HepG2 (cell line): ENCODE measurements around the gene F7. TPM values are rescaled to one million over a fixed set of nuclear protein-coding genes. Genes with fewer than 3 reads are reported as not detected.

Source experiments
- ATAC-seq: fragments of 200-7000 bp; cut with Tn5 transposase; 3 replicates; pipeline ENCODE4 v1.9.1; 2020; ENCODE audit warnings: mild to moderate bottlenecking, moderate library complexity
- BruUV-seq: library from RNA; stranded (reverse); fragments of 400-500 nt; replicated peaks from 2 replicates; lab custom pipeline; 2021; lab: Mats Ljungman, UMichigan
- CTCF ChIA-PET: fragments of 300-600 bp; formaldehyde crosslinking; extraction: SDS; loops from one replicate; lab custom pipeline; 2021; ENCODE audit warnings: low total read pairs, inconsistent platforms, low intra/inter-chr PET ratio; lab: Yijun Ruan, JAX
- POLR2A ChIA-PET: fragments of 350-600 bp; sonication (Branson Sonifier 250); formaldehyde crosslinking; loops from one replicate; lab custom pipeline; 2020; ENCODE audit warnings: antibody characterized with exemption, inconsistent platforms; lab: Yijun Ruan, JAX
- DNase-seq: peaks from one replicate; pipeline ENCODE4 v3.0.0-alpha.2; 2015; ENCODE audit warnings: low spot score
- FAIRE-seq: peaks from 3 replicates; lab custom pipeline; 2011; peaks lifted over from hg19 to GRCh38; lab: Jason Lieb, UNC
- H2AFZ ChIP-seq: one replicate; pipeline ENCODE4 v1.6.1; 2011; ENCODE audit warnings: low read length, inconsistent platforms
- H3K27ac ChIP-seq: fragments of 300-600 bp; 3 replicates; pipeline ENCODE4 v1.8.0; 2011; ENCODE audit warnings: mixed run types, mild to moderate bottlenecking, mixed read lengths, low read length, inconsistent platforms; ENCODE audit not compliant: insufficient read depth; ENCODE audit errors: extremely low read length
- H3K27me3 ChIP-seq, 2 experiments: fragments of 200-600 bp in 1 of 2; 2 replicates in 1 of 2; 3 replicates in 1 of 2; pipeline versions ENCODE4 v1.6.0 to v1.8.0; 2011; ENCODE audit warnings: low read length in 2 of 2, mild to moderate bottlenecking in 2 of 2, moderate library complexity in 2 of 2, inconsistent platforms in 1 of 2; ENCODE audit not compliant: insufficient read depth in 2 of 2, control insufficient read depth in 1 of 2
- H3K36me3 ChIP-seq, 2 experiments: fragments of 200-600 bp in 1 of 2; replicated peaks in 1 of 2; 2 replicates in 1 of 2; 3 replicates in 1 of 2; pipeline versions ENCODE4 v1.5.1 to v1.8.0; 2011; ENCODE audit warnings: low read length in 2 of 2, inconsistent platforms in 1 of 2; ENCODE audit not compliant: insufficient read depth in 2 of 2, control insufficient read depth in 1 of 2
- H3K4me1 ChIP-seq: 2 replicates; pipeline ENCODE4 v1.5.1; 2012; ENCODE audit warnings: low read length, inconsistent platforms; ENCODE audit not compliant: insufficient read depth
- H3K4me2 ChIP-seq: 2 replicates; pipeline ENCODE4 v1.6.0; 2011; ENCODE audit warnings: low read depth, low read length, inconsistent platforms
- H3K4me3 ChIP-seq, 3 experiments: fragments of 200-600 bp in 1 of 3; sonication (generic), shearing (Covaris generic) in 1 of 3; replicated peaks in 1 of 3; 2 replicates each; pipeline ENCODE4 v1.5.1; 2011 to 2016; ENCODE audit warnings: low read length in 3 of 3, inconsistent platforms in 2 of 3, low read depth in 2 of 3, mild to moderate bottlenecking in 2 of 3, control low read depth in 1 of 3, mixed read lengths in 1 of 3; ENCODE audit not compliant: insufficient read depth in 1 of 3
- H3K79me2 ChIP-seq: one replicate; pipeline ENCODE4 v1.6.1; 2011; ENCODE audit warnings: low read length, inconsistent platforms; ENCODE audit not compliant: insufficient read depth
- H3K9ac ChIP-seq: 2 replicates; pipeline ENCODE4 v1.6.0; 2011; ENCODE audit warnings: mild to moderate bottlenecking, low read depth, low read length, inconsistent platforms; ENCODE audit not compliant: insufficient read depth
- H3K9me3 ChIP-seq: 2 replicates; pipeline ENCODE4 v1.5.1; 2012; ENCODE audit warnings: mild to moderate bottlenecking, low read length
- H4K20me1 ChIP-seq: 2 replicates; pipeline ENCODE4 v1.6.0; 2011; ENCODE audit warnings: inconsistent platforms, mild to moderate bottlenecking, low read length, moderate library complexity; ENCODE audit not compliant: insufficient read depth
- CREB1 ChIP-seq, 2 experiments: fragments of 450-650 bp in 1 of 2; IDR thresholded peaks; 2 replicates each; pipeline ENCODE4 v1.6.1; 2016 to 2017; ENCODE audit warnings: control low read depth in 1 of 2, mild to moderate bottlenecking in 1 of 2, missing compliant biosample characterization in 1 of 2, missing genetic modification characterization in 1 of 2
- CTCF ChIP-seq: sonication (generic); formaldehyde crosslinking; IDR thresholded peaks from 2 replicates; pipeline ENCODE4 v1.5.0; 2020; ENCODE audit warnings: mild to moderate bottlenecking, missing genetic modification reagents, moderate library complexity
- MEIS1 ChIP-seq: sonication (generic); formaldehyde crosslinking; IDR thresholded peaks from 2 replicates; pipeline ENCODE4 v1.9.0; 2021; ENCODE audit warnings: mild to moderate bottlenecking, missing genetic modification reagents, moderate library complexity, borderline replicate concordance
- NR0B2 ChIP-seq: sonication (generic); formaldehyde crosslinking; IDR thresholded peaks from 2 replicates; pipeline ENCODE4 v1.4.0; 2020; ENCODE audit warnings: mild to moderate bottlenecking, missing genetic modification reagents
- STAG1 ChIP-seq: sonication (generic); formaldehyde crosslinking; IDR thresholded peaks from 2 replicates; pipeline ENCODE4 v1.4.0; 2020; ENCODE audit warnings: missing genetic modification reagents
- STAT6 ChIP-seq: sonication (generic); formaldehyde crosslinking; IDR thresholded peaks from 2 replicates; pipeline ENCODE4 v1.4.0; 2020; ENCODE audit warnings: missing genetic modification reagents, mild to moderate bottlenecking, borderline replicate concordance
- TFAP4 ChIP-seq: sonication (generic); IDR thresholded peaks from 2 replicates; pipeline ENCODE4 v1.6.1; 2016; ENCODE audit warnings: low read depth, borderline replicate concordance
- WGBS: methylation state at CpG from one replicate; pipeline ENCODE4 v1.1.6; 2017; ENCODE audit warnings: low lambda C conversion rate; 5-methylcytosine and 5-hydroxymethylcytosine counted together
- in situ Hi-C: cut with HindIII; loops from 2 replicates; pipeline ENCODE4 v1.10.0; 2017; ENCODE audit warnings: low pct_unique_long_range_greater_than_20kb; ENCODE audit not compliant: extremely low pct_ligation_motif_present
- intact Hi-C: fragments of 100-400 bp; cut with micrococcal nuclease; formaldehyde crosslinking; loops from one replicate; pipeline ENCODE4 v1.10.0; 2022; ENCODE audit not compliant: unreplicated experiment
- polyA plus RNA-seq, 8 experiments: library from polyadenylated mRNA; depleted of rRNA in 3 of 8; stranded (reverse) in 7 of 8; unstranded in 1 of 8; fragments of >200 nt; fragmentation: Illumina TruSeq in 4 of 8; extraction: Trizol in 4 of 8; gene quantifications; 2 replicates each; pipeline versions ENCODE4 v1.2.1 to v1.2.3, GENCODE V29; 2011 to 2016; ENCODE audit warnings: low read depth in 4 of 8, missing spikeins in 1 of 8, mixed read lengths in 1 of 8; ENCODE audit not compliant: insufficient read depth in 1 of 8
- total RNA-seq, 5 experiments: library from RNA; depleted of rRNA; stranded (reverse); fragments of >200 nt; fragmentation: Illumina TruSeq; extraction: Trizol; gene quantifications; 2 replicates each; pipeline ENCODE4 v1.2.3, GENCODE V29; 2016; ENCODE audit warnings: low read depth in 1 of 5

F7 gene
- total and polyA plus RNA-seq, 2 of the 13 experiments (the other 11 are each of a cell fraction or from before 2014, with no cell fraction given): 12.6 to 26.5 TPM

DNA sequence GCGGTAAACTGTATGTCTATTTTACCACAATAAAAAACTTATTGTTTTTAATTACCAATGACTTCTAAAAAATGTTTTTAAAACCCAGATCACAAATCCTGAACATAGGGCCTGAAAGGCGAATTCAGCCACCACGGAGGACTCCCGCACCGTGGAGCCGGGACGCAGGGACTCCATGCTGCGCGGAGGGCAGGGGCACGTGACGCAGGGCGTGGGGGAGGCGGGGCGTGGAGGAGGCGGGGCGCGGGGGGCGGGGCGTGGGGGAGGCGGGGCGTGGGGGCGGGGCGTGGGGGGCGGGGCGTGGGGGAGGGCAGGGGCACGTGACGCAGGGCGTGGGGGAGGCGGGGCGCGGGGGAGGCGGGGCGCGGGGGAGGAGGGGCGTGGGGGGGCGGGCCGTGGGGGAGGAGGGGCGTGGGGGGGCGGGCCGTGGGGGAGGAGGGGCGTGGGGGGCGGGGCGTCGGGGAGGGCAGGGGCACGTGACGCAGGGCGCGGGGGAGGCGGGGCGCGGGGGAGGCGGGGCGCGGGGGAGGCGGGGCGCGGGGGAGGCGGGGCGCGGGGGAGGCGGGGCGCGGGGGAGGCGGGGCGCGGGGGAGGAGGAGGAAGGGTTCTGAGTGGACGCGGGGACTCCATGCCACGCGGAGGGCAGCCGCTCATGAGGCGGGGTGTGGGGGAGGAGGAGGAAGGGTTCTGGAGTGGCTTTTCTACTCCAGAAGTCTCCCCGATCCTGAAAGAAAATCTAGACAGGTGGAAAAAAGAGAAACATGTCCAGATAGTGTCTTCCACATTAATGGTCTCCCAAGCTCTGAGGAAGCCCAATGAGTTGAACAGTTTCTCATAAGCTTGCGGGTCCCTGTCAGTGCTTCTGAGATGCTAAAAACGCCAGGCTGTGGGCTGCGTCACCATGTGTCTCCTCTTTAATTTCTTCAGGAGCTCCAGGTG lies 48.5 kb downstream of the F7 start (continued):
- no peak for TF ChIP-seq MEIS1 (CRISPR knock-in tag)
- TF ChIP-seq NR0B2: no peak
- TF ChIP-seq STAT6 (CRISPR knock-in tag): no peak
- TF ChIP-seq CREB1 (IDR thresholded peaks at IDR 0.05): no peak
- no peak for TF ChIP-seq CREB1 (CRISPR knock-in tag; IDR thresholded peaks at IDR 0.05)

DNA sequence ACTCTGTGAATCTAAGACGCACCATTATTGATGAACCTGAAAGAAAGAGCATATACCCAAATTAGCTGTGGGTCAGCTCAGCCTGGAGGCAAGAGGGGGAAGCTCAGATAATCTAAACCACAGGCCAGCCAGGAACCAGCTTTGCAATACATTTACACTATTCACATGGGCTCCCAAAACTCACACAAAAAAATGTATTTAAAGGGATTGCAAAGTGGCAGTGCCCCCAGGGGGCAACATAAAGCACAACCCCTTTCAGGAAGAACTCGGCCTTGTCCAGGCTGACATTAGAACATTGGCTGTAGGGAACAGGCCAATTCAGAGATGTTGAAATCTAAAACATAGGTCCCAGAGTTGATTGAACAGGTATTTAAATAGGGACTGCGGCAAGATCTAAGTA lies 49.6 kb downstream of the F7 start:
- in situ Hi-C loops: no loop called here
- no peak for ATAC-seq
- H3K9me3 ChIP-seq: 0 out of 2 replicates have a peak, but pooled peaks cover 5% of the 10 kb centered on the region
- no peaks in the 10 kb centered on the region for H4K20me1 ChIP-seq
- TF ChIP-seq CTCF (peak; percentile 14; the same call in 1 of the 2 replicates), TFAP4 (no peak), STAG1 (CRISPR knock-in tag) (0 out of 2 replicates have a peak, but pooled peaks have one; percentile 4)
- TF ChIP-seq, all 625 proteins: peak for 2
- ChIA-PET CTCF (no interaction called here), POLR2A (no interaction called here)
- DNase-seq: no peak
- Histone ChIP-seq H3K4me2 (no peak overlapping the region), H2AFZ (no peak overlapping the region), H3K9ac (no peak overlapping the region), H3K27me3 (no peaks in the 10 kb centered on the region), H3K36me3 (no peaks in the 10 kb centered on the region; a peak in 1 of 5 replicates), H3K4me1 (peaks cover 92% of the 10 kb centered on the region), H3K4me3 (no peak overlapping the region), H3K79me2 (peaks cover 27% of the 10 kb centered on the region), H3K27ac (no peak overlapping the region)
- 94% methylated on average over 3 of the region's 3 CpGs for WGBS
- BruUV-seq: no TSS peak
- FAIRE-seq: no peak
- intact Hi-C loops: loop anchor here (5.0 kb wide), 1 partner anchor 52 kb away; the partner anchor contains the start of genes CUL4A and PCID2
